ENCODE measurements around the gene CSF3. TPM values are rescaled to one million over a fixed set of nuclear protein-coding genes. Genes with fewer than 3 reads are reported as not detected.

The CSF3 gene
- total and polyA plus RNA-seq, 2 of the 13 experiments (the other 11 are each of a cell fraction or from before 2014, with no cell fraction given): 0.09 TPM; not detected in 1

- no peak for TF ChIP-seq MLXIP (CRISPR knock-in tag; IDR thresholded peaks at IDR 0.05; ENCODE audit: borderline replicate concordance)
- TF ChIP-seq ZNF407 (CRISPR knock-in tag; IDR thresholded peaks at IDR 0.05; ENCODE audit: not compliant biosample characterization): peak; percentile 40
- TF ChIP-seq DPF2 (CRISPR knock-in tag; IDR thresholded peaks at IDR 0.05; ENCODE audit: borderline replicate concordance, low read depth): no peak
- no peak for TF ChIP-seq ZFP36L1 (CRISPR knock-in tag; IDR thresholded peaks at IDR 0.05)
- TF ChIP-seq ZNF451 (CRISPR knock-in tag; IDR thresholded peaks at IDR 0.05): no peak; the same call in 1 of the 2 replicates
- peak; percentile 84 for TF ChIP-seq ARID4A (CRISPR knock-in tag; IDR thresholded peaks at IDR 0.05; ENCODE audit: borderline replicate concordance)
- TF ChIP-seq TSC22D2 (CRISPR knock-in tag; IDR thresholded peaks at IDR 0.05; ENCODE audit: borderline replicate concordance): no peak
- TF ChIP-seq GABPB1 (CRISPR knock-in tag; IDR thresholded peaks at IDR 0.05): peak; percentile 63; the same call in 1 of the 2 replicates
- no peak for TF ChIP-seq ZNF558 (CRISPR knock-in tag; IDR thresholded peaks at IDR 0.05; ENCODE audit: borderline replicate concordance)
- TF ChIP-seq KLF12 (CRISPR knock-in tag; IDR thresholded peaks at IDR 0.05; ENCODE audit: borderline replicate concordance): no peak
- TF ChIP-seq ZNF207 (IDR thresholded peaks at IDR 0.05; ENCODE audit: borderline replicate concordance): no peak
- no peak for TF ChIP-seq JUND (CRISPR knock-in tag; IDR thresholded peaks at IDR 0.05)
These were observed 48.0 kb downstream of the CSF3 start (continued) for GRCh38 chr17:40063187-40063771.

Measured in HepG2 (cell line).